GM20000 (cell line): ENCODE results near the gene CUL2.

ENCODE experiments used
- DNase-seq: peaks from one replicate; pipeline ENCODE4 v3.0.0; 2012; ENCODE audit warnings: low spot score
- TF ChIP-seq, protein P1 (sequence below): IDR thresholded peaks from 2 replicates; pipeline ENCODE4 v1.5.1; 2012; ENCODE audit warnings: mild to moderate bottlenecking, control low read depth; ENCODE audit errors: extremely low read depth, missing control alignments

Gene CUL2

DNA sequence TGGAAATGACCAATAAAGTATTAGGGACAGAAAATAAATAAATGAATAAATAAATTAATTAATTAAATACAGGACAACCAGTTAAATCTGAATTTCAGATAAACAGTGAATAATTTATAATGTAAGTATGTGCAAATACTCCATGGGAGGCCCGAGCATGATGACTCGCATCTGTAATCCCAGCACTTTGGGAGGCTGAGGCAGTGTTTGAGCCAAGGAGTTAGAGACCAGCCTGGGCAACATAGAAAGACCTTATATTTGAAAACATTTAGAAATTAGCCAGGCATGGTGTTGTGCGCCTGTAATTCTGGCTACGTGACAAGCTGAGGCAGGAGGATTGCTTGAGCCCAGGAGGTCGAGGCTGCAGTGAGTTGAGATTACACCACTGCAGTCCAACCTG lies 123.7 kb downstream of the CUL2 start:
- no peak for DNase-seq
- TF ChIP-seq, protein P1, sequence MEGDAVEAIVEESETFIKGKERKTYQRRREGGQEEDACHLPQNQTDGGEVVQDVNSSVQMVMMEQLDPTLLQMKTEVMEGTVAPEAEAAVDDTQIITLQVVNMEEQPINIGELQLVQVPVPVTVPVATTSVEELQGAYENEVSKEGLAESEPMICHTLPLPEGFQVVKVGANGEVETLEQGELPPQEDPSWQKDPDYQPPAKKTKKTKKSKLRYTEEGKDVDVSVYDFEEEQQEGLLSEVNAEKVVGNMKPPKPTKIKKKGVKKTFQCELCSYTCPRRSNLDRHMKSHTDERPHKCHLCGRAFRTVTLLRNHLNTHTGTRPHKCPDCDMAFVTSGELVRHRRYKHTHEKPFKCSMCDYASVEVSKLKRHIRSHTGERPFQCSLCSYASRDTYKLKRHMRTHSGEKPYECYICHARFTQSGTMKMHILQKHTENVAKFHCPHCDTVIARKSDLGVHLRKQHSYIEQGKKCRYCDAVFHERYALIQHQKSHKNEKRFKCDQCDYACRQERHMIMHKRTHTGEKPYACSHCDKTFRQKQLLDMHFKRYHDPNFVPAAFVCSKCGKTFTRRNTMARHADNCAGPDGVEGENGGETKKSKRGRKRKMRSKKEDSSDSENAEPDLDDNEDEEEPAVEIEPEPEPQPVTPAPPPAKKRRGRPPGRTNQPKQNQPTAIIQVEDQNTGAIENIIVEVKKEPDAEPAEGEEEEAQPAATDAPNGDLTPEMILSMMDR = no peak

DNA sequence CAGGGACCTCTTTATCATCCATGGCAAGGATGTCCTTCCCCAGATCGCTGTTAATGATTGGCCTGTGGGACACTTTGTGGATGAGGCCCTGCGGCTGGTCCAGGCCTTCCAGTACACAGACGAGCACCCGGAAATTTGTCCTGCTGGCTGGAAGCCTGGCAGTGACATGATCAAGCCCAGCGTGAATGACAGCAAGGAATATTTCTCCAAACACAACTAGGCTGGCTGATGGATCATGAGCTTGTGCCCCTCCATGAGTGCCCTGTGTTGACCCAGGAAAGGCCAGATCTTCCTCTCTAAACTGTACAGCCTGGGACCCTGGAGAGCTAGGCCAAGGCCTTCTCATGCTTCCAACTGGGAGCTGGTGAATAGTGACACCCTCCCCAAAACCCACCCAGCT lies 124.1 kb downstream of the CUL2 start:
- no peak for DNase-seq
- TF ChIP-seq, protein P1 = no peak

DNA sequence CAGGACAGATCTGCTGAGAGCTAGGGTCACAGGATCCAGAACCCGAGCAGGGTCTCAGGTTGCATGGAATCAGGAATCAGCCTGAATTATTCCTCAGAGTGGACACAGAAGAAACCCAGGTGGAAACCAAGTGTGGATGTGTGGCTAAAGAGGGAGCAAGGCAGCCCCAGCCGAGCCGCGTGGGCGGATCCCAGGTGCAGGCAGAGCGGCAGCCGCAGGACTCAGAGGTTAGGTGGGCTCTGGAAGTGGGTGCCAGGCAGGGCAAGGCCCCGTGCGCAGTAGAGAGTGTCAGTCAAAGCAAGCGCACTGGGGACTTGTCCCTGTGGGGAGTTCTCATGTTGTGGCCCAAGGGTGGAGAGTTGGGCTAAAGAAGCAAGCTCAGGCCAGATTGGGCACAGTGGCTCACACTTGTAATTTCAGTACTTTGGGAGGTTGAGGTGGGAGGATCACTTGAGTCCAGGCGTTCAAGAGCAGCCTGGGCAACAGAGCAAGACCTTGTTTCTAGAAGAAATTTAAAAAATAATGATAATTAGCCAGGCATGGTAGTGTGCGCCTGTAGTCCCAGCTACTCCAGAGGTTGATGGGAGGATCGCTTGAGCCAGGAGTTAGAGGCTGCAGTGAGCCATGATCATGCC lies 125.9 kb downstream of the CUL2 start:
- TF ChIP-seq, protein P1 = no peak
- no peak for DNase-seq

DNA sequence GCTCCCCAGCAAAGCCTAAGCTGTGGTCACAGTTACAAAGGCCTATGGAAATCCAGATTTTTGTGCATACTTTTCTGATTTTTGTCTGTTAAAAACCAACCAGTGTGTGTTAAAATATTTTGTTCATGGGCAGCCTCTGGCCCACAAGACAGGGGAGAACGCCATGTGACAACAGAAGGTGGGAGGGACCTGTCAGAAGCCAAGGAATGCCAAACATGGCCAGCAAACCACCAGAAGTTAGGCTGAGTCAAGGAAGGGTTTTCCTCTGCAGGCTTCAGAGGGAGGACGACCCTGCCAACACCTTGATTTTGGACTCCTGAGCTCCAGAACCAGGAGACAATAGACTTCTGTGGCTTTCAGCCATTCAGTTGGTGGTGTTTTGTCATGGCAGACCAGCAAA lies 127.3 kb downstream of the CUL2 start:
- no peak for DNase-seq
- TF ChIP-seq, protein P1 = no peak

DNA sequence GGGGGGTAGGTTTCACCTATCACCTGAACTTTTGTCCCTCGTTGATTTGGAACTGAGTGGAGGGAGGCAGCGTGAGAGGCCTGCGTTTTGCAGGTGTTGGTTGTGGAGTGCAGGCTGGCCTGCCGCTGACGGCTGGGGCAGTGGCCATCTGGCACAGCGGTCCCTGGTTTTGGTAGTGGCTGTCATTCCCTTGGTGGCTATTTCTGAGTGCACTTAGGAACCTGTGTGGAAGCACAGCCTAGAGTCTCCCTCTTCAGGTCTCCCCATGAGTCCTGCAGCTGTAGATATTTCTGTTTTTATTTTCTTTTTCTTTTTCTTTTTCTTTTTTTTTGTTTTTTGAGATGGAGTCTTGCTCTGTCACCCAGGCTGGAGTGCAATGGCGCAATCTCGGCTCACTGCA lies 129.2 kb downstream of the CUL2 start:
- TF ChIP-seq, protein P1 = no peak
- no peak for DNase-seq

DNA sequence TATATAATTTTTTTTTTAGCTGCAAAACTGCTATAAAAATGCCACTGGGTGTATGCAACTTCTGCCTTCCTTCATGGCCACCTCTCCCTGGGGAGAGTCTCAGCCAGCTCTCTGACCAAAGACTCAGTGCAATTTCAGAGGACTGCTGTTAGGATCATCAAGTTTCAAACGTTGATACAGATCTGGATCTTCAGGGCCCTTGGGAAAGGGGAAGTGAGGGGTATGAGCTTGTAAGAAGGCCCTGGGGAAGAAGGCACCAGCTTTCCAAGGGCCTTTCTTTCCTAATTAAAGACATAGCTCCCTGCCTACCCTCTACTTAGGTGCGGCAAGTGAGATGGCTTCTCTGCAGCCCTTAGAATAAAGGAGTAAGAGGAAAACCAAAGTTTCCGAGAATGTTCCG lies 130.4 kb downstream of the CUL2 start:
- DNase-seq = no peak
- TF ChIP-seq, protein P1 = no peak

DNA sequence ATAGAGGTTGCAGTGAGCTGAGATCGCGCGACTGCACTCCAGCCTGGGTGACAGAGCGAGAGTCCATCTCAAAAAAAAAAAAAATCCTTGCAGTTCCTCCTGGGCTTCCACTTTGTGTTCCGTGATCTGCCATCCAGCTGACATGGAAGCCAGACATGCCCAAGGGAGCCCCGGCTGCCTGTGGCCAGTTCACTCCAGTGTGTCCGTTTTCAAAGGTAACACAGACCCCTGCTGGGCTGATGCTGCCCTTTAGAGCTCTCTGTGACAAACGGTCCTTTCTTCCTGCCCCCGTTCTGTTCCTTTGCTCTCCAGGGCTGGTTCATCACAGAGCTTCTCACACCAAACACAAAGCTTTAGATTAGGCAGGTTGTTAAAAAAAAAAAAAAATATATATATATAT lies 130.8 kb downstream of the CUL2 start:
- TF ChIP-seq, protein P1 = no peak
- no peak for DNase-seq
